ENCODE results near the gene SLC22A9. TPM values are rescaled to one million over a fixed set of nuclear protein-coding genes. Genes with fewer than 3 reads are reported as not detected.

SLC22A9 gene
- not detected for total RNA-seq

GRCh38 chr11:63369165-63369970, at the start of gene SLC22A9:
TSS of gene SLC22A9 (plus strand) at chr11:63369785. CDS start at chr11:63370057, 272 bp downstream.

Other genes with a start within 250 kb of the SLC22A9 start
- not detected for gene SLC22A24, start 225.6 kb upstream of the SLC22A9 start, total RNA-seq
- gene SLC22A25, start 126.2 kb upstream of the SLC22A9 start, total RNA-seq, result not detected
- gene PLAAT5, start 121.4 kb downstream of the SLC22A9 start, total RNA-seq, result 2.7 TPM
- gene LGALS12, start 136.3 kb downstream of the SLC22A9 start, total RNA-seq, result 0.60 TPM
- gene PLAAT4, start 167.0 kb downstream of the SLC22A9 start, total RNA-seq, result 9.8 TPM
- 4.8 TPM for gene PLAAT2, start 193.6 kb downstream of the SLC22A9 start, total RNA-seq
- 31.5 TPM for gene PLAAT3, start 244.6 kb downstream of the SLC22A9 start, total RNA-seq